ENCODE measurements around the gene CXCL17. TPM values are rescaled to one million over a fixed set of nuclear protein-coding genes. Genes with fewer than 3 reads are reported as not detected.

The CXCL17 gene
- total and polyA plus RNA-seq, 7 donors, result 0.90 to 1.2 TPM; not detected in 5

DNA sequence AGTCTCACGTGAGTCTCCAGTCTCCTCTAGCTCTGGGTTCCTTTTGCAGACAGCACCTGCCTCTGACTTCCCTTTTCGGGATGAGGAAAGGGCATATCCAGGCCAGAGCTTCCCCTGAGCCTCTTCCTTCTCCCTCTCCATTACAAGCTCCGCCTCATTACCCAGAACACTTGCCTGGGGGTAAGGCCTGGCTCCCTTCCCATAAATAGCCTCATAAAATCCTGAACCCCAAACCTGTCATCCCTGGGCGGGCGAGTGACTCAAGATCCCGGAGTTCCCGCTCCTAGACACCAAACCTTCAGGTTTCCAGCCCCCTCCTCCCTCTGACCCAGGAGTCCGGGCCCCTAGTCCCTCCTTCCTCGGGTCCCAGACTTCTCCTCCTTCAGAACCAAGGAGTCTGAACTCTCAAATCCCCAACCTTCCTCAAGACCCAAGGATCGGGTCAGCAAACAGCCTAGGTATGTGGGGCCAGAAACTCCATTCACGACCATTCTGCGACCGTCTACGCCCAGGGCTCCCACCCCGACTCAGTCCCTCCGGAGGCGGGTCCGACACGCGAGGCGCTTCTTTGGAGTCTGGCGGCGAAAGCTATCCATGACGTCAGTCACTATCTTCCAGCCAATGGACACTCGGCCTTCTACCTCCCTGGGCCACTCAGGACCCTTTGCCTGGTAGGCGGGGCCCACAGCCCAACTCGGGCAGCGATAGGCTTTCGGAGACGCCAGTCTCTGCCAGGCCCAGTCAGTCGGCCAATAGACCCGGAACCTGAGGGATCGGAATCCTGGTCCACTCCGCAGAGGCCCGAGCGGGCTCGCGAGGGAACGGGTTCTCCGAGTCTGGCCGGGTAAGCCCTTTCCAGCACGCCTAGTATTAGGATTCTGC, 46.1 kb downstream of the CXCL17 start:
- intact Hi-C loops (cut with DNase I), result loop anchor here (5.0 kb wide), 1 partner anchor 69 kb away; the partner anchor contains the start of gene MEGF8
- Histone ChIP-seq H3K4me3 (peak overlapping the region; percentile 25 to 56 (median 50)), H3K27me3 (no peaks in the 10 kb centered on the region), H3K9me3 (no peaks in the 10 kb centered on the region), H3K4me1 (peaks cover 0 to 27% (median 21%) of the 10 kb centered on the region in 4 donors), H3K27ac (peak overlapping the region; percentile 78 to 90 (median 88)), H3K36me3 (no peaks in the 10 kb centered on the region)
- WGBS, 2 donors, result 2 to 4% methylated on average over 42 of the region's 42 CpGs
- peak; percentile 99 for DNase-seq
- TF ChIP-seq POLR2AphosphoS5 (IDR thresholded peaks at IDR 0.05), result peak; percentile 78 to 88 (median 86)
- peak; percentile 62 to 68 for TF ChIP-seq POLR2A (IDR thresholded peaks at IDR 0.05)
- no peak for TF ChIP-seq EP300 (IDR thresholded peaks at IDR 0.05)
- TF ChIP-seq, protein P1, sequence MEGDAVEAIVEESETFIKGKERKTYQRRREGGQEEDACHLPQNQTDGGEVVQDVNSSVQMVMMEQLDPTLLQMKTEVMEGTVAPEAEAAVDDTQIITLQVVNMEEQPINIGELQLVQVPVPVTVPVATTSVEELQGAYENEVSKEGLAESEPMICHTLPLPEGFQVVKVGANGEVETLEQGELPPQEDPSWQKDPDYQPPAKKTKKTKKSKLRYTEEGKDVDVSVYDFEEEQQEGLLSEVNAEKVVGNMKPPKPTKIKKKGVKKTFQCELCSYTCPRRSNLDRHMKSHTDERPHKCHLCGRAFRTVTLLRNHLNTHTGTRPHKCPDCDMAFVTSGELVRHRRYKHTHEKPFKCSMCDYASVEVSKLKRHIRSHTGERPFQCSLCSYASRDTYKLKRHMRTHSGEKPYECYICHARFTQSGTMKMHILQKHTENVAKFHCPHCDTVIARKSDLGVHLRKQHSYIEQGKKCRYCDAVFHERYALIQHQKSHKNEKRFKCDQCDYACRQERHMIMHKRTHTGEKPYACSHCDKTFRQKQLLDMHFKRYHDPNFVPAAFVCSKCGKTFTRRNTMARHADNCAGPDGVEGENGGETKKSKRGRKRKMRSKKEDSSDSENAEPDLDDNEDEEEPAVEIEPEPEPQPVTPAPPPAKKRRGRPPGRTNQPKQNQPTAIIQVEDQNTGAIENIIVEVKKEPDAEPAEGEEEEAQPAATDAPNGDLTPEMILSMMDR (IDR thresholded peaks at IDR 0.05), result no peak

DNA sequence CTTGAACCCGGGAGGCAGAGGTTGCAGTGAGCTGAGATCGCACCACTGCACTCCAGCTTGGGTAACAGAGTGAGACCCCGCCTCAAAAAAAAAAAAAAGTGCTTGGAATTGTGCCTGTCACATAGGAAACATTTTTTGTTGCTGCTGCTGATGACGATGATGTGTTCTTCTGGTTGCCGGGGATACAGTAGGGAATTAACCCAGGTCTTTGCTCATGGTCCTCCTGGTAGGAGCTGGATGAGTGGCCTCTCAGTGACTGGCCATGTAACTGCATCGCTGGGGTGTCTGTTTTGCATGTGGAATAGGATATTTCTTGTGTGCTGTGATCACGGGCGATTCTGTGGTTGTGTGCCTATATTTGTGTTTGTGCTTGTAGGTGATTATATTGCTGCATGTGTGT, 48.0 kb downstream of the CXCL17 start:
- intact Hi-C loops (cut with DNase I), result loop anchor here (5.0 kb wide), 1 partner anchor 67 kb away; the partner anchor contains the start of gene MEGF8
- H3K4me3 ChIP-seq, result no peak overlapping the region
- TF ChIP-seq EP300 (IDR thresholded peaks at IDR 0.05), result no peak
- TF ChIP-seq POLR2A (IDR thresholded peaks at IDR 0.05), result no peak
- TF ChIP-seq, protein P1 (IDR thresholded peaks at IDR 0.05), result no peak
- TF ChIP-seq POLR2AphosphoS5 (IDR thresholded peaks at IDR 0.05), result no peak
- peaks cover 5 to 18% (median 9%) of the 10 kb centered on the region in 3 donors for H3K27me3 ChIP-seq
- H3K36me3 ChIP-seq, result no peaks in the 10 kb centered on the region
- H3K9me3 ChIP-seq, result no peaks in the 10 kb centered on the region
- 84 to 88% methylated on average over 8 of the region's 8 CpGs for WGBS, 2 donors
- peaks cover 0 to 18% (median 12%) of the 10 kb centered on the region in 4 donors for H3K4me1 ChIP-seq
- no peak overlapping the region for H3K27ac ChIP-seq
- DNase-seq, result no peak

GRCh38 chr19:42392165-42392564, 50.6 kb downstream of the CXCL17 start:
- no peak overlapping the region for H3K27ac ChIP-seq
- WGBS, 2 donors, result 66 to 73% methylated on average over 4 of the region's 4 CpGs
- intact Hi-C loops (cut with DNase I), result no loop called here

GRCh38 chr19:42389899-42390298, 52.8 kb downstream of the CXCL17 start, which contains the start of gene CNFN:
TSS of gene CNFN (minus strand) at chr19:42390297. CDS start at chr19:42389037, 1,260 bp downstream.
- DNase-seq, result no peak
- no peak within 1 kb of the TSS for H3K27ac ChIP-seq
- H3K4me1 ChIP-seq, result peaks cover 0 to 10% (median 7%) of the 10 kb centered on the region in 4 donors
- no peaks in the 10 kb centered on the region for H3K36me3 ChIP-seq
- no peak for TF ChIP-seq POLR2A (IDR thresholded peaks at IDR 0.05)
- TF ChIP-seq EP300 (IDR thresholded peaks at IDR 0.05), result no peak
- TF ChIP-seq, protein P1 (IDR thresholded peaks at IDR 0.05), result no peak
- TF ChIP-seq POLR2AphosphoS5 (IDR thresholded peaks at IDR 0.05), result no peak
- 56% methylated on average over 12 of the region's 12 CpGs for WGBS, 2 donors
- peaks cover 19 to 64% (median 42%) of the 10 kb centered on the region in 3 donors for H3K27me3 ChIP-seq
- no peaks in the 10 kb centered on the region for H3K9me3 ChIP-seq
- H3K4me3 ChIP-seq, result no peak within 1 kb of the TSS
- intact Hi-C loops (cut with DNase I), result no loop called here

More at GRCh38 chr19:42392165-42392564, 50.6 kb downstream of the CXCL17 start:
- Histone ChIP-seq H3K27me3 (peaks cover 18 to 44% (median 32%) of the 10 kb centered on the region in 3 donors), H3K4me1 (peaks cover 0 to 12% (median 7%) of the 10 kb centered on the region in 4 donors), H3K4me3 (no peak overlapping the region), H3K9me3 (no peaks in the 10 kb centered on the region), H3K36me3 (no peaks in the 10 kb centered on the region)
- TF ChIP-seq POLR2AphosphoS5 (IDR thresholded peaks at IDR 0.05) (no peak), POLR2A (IDR thresholded peaks at IDR 0.05) (no peak), EP300 (IDR thresholded peaks at IDR 0.05) (no peak)
- TF ChIP-seq, protein P1 (IDR thresholded peaks at IDR 0.05), result no peak
- DNase-seq, result no peak

Measured in sigmoid colon (tissue), 7 donors.